ENCODE data around the gene PLIN5.
"Not testable (repeated sequence)": the region's sequence is repeated elsewhere in the genome, so short reads cannot be mapped to it uniquely, and the experiment has no call there.

The PLIN5 gene

DNA sequence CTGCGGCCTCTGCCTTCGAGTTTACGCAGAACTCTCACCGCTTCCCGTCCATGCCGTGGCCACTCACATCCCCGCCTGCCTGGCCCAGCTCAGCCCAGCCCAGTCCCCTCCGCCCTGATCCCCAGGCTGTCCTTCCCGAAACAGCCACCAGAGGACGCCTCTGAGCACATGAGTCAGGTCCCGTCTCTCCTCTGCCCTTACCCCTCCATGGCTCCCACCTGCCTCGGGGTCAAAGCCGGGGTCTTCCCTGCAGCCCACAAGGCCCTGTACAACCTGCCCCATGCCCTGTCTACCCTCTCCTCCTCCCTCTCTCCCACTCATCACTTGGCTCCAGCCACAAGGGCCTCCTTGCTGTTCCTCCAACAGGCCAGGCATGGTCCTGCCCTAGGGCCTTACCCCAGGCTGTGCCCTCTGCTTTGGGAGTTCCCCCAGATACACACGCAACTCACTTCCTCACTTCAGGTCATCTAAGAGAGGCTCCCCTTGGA is 32.6 kb upstream of the PLIN5 start:
- DNase-seq (ENCODE audit: low read depth in 2 of 2): peak; percentile 18 to 29

DNA sequence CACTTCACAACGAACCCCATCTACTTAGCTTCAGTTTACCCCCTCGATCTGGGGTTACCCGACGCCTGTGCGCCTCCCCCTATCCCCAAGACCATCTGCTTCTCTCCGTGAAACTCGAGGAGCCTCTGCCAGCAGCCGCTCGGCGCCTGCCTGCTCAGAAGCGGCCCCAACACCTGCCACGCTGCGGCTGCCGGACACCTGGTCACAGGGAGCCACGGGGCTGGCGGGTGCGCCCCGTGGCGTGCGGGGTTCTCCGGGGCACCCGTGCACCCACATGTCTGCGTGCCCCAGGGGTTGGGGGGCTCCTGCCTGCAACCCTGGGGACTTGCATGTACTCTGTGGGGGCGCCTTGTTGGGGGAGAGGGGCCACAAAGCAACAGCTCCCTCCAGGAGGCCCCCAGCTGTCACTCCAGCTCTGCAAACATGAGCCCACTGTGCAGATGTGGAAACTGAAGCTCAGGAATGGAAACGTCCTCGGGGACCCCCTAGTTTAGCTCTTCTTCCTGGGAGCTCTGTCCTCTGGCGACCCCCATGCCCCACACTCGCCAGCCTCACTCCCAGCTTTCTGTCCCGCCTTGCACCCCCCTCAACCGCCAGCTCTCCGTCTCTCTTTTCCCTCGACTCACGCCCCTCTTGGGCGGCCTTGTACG is 31.5 kb upstream of the PLIN5 start:
- DNase-seq (ENCODE audit: low read depth in 2 of 2): no peak

DNA sequence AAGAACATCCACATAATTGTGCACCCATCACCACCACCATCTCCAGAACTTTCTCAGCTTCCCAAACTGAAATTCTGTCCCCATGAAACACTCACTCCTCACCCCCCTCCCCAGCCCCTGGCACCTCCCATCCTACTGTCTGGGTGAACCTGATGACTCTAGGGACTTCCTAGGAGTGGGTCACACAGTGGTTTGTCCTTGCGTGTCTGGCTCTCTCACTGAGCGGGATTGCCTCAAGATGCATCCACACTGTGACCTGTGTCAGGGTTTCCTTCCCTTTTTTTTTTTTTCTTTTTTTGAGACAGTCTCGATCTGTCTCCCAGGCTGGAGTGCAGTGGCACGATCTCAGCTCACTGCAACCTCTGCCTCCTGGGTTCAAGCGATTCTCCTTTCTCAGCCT is 28.5 kb upstream of the PLIN5 start:
- not testable (repeated sequence) for DNase-seq (ENCODE audit: low read depth in 2 of 2)

DNA sequence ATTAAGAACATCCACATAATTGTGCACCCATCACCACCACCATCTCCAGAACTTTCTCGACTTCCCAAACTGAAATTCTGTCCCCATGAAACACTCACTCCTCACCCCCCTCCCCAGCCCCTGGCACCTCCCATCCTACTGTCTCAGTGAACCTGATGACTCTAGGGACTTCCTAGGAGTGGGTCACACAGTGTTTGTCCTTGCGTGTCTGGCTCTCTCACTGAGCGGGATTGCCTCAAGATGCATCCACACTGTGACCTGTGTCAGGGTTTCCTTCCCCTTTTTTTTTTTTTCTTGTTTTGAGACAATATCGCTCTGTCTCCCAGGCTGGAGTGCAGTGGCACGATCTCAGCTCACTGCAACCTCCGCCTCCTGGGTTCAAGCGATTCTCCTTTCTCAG is 27.1 kb upstream of the PLIN5 start:
- DNase-seq (ENCODE audit: low read depth in 2 of 2): not testable (repeated sequence)

DNA sequence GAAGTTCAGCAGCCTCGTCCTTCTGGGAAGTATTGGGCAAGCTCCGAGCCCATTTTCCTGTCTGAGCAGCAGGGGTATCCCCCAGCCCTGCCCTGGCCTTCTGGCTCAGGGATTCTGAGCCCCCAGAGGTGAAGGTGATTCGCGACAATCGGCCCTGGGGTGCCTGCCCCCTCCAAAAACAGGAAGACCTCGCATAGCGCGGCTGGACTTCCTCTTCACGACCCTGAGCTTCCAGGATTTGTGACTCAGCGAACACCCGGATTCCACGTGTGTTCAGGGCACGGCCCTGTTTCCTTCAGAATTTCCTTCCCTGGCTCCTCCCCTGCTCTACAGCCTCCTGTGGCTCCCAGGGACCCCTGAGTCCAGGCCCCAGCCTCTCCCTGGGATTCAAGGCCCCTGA is 24.5 kb upstream of the PLIN5 start, which contains the start of gene SEMA6B:
SEMA6B (minus strand) TSS at position 116 of the 400 bp plus-strand sequence. CDS start 1,227 bp downstream, outside the sequence.
- no peak for DNase-seq (ENCODE audit: low read depth in 2 of 2)

DNA sequence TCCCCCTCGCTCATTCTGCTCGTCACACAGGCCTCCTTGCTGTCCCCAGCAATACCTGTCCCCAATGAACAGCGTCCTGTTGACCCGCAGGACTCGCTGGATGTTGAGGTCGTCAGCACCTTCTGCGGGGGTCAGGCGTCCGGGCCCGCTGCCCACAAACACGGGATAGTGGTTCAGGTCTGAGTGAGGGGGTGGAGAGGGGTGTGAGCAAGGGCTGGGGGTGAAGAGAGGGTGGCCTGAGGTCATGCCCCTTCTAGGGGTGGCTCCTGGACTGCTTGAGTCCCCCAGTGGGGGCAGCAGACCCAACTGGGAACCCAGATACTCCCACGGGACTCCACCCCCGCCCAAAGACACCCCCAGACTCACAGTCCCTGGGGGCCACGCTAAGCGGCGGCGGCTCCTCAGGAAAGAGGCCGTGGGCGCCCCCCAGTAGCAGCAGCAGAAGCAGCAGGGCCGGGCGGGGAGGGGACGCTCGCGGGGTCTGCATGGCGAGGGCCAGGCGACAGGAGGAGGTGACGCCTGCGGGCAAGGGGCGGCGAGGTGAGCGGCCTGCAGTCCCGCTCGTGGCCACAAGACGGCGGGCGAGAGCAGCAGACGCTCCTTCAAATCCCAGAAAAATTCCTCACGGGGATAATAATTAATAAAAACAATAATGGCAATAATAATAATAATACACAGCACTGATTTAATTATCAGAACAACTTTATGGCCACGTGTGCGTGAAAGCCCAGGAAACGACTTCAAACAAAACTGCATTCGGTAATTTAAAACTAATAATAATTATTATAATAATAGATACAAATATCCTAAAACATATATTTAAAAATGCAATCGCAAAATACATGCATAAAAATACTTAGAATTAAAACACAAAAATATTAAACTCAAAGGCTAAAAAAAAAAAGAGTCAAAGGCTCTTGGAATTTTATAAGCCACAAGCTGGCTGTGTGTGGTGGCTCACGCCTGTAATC is 23.2 kb upstream of the PLIN5 start:
- DNase-seq (ENCODE audit: low read depth in 2 of 2): no peak

DNA sequence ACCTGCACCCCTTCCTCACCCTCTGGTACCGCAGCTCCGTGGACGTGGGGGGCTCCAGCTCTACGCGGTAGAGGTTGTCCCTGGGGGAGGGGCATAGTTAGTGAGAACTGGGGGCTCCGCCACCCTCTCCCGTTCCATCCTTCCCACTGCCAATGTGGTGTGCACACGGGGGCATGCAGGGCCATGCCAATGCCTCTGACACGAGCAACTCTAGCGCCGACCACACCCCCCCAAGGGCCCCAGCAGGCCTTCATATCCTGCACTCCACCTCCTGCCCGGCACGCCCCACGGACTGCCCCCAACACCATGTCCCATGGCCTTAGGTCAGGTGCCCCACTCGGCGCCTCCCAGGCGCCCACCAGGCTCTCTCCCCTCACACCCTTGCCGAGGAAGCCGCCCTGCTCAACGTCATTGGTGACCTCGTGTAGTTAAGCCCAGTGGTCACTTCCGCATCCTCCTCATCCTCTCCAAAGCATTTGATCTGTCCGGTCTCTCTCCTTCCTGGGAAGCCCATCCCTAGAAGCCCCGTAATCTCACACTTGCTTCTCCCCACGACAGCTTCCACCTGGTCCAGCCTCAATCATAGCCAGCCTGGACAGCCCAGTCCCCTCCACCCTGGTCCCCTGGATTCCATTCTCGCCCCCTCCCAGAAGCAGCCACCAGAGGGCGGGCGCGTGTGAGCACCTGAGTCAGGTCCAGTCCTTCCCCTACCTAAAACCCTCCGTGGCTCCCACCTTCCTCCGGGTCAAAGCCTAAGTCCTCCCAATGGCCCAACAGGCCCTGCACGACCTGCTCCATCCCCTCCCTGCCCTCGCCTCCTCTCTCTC is 22.3 kb upstream of the PLIN5 start:
- DNase-seq (ENCODE audit: low read depth in 2 of 2): no peak

DNA sequence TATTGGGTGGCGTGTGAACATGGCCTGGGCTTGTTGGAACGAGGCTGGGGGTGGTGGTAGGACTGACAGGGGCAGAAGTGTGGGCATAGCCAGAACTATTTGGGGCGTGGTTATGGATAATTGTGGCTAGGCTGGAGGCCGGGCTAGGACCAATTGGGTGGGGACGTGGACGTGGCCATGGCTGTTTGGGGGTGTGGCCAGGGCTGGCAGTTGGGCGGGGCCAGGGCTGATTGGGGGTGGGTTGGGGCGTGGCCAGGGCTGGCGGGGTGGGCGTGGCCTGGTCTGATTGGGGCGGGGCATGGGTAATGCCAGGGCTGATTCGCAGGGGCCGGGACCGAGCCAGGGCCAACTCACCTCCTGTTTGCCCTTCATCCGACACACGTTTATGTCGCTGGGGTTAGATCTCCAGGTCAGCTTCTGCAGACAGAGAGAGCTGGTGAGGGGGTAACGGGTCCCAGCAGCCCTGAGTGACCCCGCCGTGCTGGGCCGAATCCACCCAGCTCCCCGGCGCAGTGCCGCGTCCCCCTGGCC is 21.6 kb upstream of the PLIN5 start:
- no peak for DNase-seq (ENCODE audit: low read depth in 2 of 2)

DNA sequence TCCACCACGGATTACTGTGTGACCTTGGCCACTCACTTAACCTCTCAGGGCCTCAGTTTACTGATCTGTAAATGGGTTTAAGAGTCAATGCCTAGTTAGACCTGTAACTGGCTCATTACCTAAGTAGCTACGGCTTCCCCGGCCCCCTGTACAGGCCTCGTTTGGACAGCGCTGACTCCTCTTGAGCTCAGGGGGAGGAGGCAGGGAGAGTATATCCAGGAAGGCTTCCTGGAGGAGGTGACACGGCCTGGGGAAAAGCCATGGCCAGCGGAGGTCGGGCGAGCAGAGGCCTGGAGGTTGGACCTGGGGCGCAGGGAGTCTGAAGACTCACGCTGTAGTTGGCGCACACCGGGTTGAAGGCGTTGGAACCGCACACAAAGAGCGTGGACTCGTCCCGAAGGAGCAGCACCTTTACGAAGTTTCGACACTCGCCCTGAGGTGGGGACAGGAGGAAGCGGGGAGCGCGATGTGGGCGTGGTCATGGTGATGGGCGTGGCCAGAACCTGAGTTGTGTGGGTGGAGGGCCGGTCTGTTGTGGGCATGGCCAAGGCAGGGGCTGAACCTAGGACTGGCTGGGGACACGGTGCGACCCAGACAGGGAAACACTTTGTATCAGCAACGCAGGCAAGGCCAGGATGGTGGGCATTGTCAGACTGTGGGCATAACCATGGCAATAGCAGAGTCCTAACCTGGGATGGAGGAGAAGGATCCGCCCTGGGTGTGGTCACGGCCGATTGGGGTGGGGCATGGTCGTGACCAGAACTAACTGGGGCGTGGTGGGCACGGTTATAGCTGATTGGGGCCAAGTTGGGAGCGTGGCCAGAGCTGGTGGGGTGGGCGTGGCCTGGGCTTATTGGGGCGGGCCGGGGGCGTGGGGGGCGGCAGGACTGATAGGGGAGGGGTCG is 20.9 kb upstream of the PLIN5 start:
- no peak for DNase-seq (ENCODE audit: low read depth in 2 of 2)

DNA sequence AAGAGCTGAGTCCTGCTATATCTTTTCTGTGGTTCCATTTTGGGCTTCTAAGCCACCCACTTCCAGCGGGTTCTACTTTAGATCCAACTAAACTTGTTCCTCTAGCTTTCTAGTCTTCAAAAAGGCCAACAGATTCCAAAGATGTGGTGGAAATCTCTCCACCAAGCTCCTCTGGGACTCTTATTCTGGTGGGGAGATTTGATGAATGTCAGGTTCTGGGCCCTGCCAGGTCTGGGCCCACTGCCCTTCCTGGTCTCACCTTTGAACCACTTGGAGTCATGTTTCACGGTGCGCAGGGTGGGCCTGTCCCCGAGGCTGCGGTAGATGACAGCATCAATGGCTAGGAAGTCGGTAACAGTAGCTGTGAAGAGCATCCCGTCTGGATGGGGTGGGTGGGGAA is 19.7 kb upstream of the PLIN5 start:
- no peak for DNase-seq (ENCODE audit: low read depth in 2 of 2)

DNA sequence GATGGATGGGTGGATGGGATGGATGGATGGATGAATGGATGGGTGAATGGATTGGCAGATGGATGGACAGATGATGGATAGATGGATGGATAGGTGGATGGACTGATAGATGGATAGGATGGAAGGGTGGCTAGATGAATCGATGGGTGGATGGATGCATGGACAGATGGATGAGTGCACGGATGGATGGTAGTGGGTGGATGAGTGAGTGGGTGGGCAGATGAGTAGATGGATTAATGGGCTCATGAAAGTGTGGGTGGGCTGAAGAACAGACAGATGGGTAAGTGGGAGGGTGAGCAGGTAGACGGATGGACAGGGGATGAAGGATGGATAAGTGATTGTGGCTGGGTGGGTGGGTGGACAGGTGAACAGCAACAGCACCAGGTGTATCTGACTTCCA is 18.8 kb upstream of the PLIN5 start:
- no peak for DNase-seq (ENCODE audit: low read depth in 2 of 2)

DNA sequence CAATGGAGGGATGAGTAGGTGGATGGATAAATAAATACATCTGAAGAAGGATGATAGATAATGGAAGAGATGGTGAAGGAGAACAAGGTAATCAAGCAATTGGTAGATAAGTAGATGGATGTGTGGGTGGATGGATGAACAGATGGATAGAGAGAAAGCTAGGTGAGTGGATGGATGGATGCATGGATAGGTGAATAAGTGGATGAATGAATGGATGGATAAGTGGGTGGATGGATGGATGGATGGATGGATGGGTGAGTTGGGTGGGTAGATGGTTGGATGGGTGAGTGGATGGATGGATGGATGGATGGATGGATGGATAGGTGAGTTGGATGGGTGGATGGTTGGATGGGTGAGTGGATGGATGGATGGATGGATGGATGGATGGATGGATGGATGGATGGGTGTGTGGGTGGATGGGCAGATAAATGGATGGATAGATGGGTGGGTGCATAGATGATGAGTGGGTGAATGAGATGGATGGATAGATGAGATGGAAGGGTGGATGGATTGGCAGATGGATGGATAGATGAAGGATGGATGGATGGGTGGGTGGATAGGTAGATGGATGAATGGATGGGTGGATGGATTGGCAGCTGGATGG is 18.2 kb upstream of the PLIN5 start:
- DNase-seq (ENCODE audit: low read depth in 2 of 2): no peak

DNA sequence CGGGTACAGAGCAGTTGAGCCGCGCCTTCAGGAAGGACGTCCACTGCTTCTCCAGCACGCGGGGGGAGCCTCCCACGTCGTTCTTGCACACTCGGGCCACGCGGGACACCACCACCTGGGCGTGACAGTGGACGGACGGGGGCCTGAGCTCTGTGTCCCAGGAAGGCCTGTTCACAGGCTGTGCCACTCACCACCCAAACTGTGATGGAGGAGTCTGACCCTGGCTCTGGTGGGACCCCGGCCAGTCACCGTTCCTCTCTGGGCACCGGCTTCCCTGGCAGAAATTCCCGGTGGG is 17.4 kb upstream of the PLIN5 start:
- DNase-seq (ENCODE audit: low read depth in 2 of 2): no peak

DNA sequence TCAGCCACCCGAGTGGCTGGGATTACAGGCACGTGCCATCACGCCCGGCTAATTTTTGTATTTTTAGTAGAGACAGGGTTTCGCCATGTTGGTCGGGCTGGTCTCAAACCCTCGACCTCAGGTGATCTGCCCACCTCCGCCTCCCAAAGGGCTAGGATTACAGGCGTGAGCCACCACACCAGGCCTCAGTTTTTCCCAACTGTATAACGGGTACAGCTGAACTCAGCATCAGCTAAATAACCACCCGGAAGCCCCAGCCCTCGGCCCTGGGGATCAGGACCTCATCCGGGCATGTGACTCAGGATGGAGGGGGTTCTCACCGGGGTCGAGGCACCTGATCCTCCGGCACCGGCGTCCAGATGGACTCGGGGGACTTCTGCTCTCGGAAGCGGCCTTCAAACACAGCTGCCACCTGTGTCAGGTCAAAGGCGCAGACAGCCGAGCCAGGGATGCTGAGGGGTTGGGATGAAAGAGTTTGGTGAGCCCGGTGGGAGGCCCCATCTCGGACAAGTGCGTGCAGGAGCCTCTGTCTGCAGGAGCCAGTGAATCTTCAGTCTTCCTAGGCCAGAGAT is 15.5 kb upstream of the PLIN5 start:
- no peak for DNase-seq (ENCODE audit: low read depth in 2 of 2)

DNA sequence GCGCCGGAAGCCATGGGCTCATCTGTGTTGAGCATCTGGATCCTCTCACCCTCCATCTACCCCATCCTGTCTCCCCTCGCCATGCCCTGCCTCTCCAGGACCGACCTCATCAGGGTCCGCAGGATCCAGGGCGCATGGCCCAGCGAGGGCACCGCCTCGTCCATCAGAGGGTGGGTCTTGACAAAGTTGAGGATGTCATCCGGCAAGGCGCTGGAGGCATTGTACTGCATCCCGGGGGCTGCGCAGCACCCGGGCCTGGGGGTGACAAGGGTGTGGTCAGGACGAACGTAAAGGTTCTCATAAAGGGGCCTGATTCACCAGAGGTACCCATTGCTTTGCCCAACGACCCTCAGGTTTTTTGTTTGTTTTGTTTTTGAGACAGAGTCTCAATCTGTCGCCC is 15.0 kb upstream of the PLIN5 start:
- no peak for DNase-seq (ENCODE audit: low read depth in 2 of 2)

DNA sequence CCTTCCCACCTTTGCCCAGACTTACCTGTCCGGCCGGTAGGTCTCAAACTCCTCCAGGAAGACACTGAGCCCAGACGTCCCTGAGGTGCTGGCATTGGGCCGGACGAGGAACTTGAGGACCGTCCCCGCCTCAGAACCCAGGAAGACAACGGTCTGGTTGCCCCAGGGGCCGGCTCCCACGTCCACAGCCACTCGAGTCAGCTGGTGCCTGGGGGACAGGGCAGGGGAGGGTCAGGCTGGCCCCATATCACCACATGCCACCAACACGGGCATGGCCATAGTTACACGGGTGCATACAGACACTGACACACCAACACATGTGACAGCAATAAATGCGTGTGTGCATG is 13.2 kb upstream of the PLIN5 start:
- DNase-seq (ENCODE audit: low read depth in 2 of 2): no peak

DNA sequence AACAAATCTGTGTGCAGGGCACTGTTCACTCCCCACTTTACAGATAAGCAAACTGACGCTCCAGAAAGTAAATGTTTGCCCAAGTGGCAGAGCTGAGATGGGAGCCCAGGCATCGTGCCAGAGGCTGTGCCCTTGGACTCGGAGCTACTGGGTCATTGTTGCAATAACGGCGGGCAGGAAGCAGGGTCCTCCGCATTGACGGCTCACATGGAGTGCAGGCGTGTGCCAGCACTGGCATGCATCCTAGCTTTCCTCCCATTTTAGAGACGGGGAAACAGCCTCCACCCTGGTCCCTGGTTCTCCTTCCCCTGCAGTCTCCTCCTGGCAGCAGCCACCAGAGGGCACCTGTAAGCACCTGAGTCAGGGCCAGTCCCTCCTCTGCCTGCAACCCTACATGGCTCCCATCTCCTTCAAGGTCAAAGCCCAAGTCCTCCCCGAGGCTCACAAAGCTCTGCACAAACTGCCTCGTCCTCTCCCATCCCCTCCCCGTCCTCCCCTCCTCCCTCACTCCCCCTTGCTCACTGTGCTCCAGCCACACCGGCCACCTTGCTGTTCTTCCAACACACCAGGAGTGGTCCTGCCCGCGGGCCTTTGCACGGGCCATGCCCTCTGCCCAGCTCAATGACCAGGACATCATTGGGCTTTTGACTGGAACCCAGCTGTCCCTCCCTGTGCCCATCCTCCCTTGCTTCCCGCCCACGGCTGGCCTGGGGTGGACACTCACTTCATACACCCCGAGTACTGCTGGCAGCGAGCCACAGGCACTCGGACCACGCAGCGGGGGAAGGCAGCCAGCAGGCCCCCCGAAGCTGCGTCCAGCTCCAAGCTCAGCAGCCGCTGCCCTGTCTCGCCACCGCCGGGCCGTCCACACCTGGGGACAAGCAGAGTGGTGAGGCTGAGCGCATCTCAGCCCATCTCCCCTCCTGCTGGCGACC is 12.5 kb upstream of the PLIN5 start:
- no peak for DNase-seq (ENCODE audit: low read depth in 2 of 2)

DNA sequence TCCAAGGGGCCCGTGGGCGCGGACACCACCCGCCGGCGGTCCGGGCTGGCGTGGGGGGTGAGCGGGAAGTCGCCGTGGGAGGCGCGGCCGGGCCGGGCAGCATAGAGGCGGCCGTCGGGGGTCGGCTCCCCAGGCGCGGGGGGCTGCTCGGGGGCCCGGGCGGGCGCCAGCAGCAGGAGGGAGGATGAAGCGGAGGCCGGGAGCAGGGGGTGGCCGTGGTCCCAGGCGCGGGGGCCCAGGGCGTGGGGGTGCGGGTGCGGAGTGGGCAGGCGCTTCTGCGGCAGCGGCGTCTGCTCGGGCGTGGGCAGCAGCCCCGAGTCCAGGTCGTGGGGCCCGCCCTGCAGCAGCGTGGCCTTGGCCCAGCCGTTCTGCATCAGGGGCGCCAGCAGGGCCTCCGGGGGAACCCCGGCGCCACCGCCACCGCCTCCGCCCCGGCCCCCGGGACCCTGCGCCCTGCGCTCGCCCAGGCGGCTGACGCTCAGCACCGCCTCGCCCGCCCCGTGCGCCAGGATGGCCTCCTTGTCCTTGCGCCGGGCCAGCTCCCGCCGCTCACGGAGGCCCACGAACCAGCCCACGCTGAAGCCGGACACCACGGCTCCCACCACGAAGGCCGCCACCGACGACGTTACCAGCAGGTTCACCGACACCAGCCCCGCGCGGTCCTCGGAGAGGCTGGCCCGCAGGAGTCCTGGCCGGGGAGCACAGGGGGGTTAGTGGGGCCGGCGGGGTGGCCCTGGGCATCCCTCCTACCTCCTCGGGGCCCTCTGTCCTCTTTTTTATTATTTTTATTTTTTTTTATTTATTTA is 9.0 kb upstream of the PLIN5 start:
- DNase-seq (ENCODE audit: low read depth in 2 of 2): no peak

Data from stimulated activated CD8-positive, alpha-beta memory T cell treated with anti-CD3 and anti-CD28 coated beads, Interleukin-15, amount 100 ng/mL, for 4 hours (primary cell).